Tibial nerve (tissue), 4 donors: ENCODE results near the gene PAK3. TPM values are rescaled to one million over a fixed set of nuclear protein-coding genes. Genes with fewer than 3 reads are reported as not detected.

ENCODE experiments used
- DNase-seq, 2 donors: peaks; one replicate each; pipeline ENCODE4 v3.0.0-alpha.2; 2019; ENCODE audit warnings: low spot score in 2 of 2
- H3K27ac ChIP-seq, 4 donors: fragments of 200-600 bp; sonication (generic) in 3 of 4; one replicate each; pipeline ENCODE4 v1.5.1; 2017 to 2019; ENCODE audit warnings: mild to moderate bottlenecking in 1 of 4
- H3K27me3 ChIP-seq, 2 donors: fragments of 200-600 bp; sonication (generic) in 1 of 2; one replicate each; pipeline versions ENCODE4 v1.5.1 to v1.6.0; 2017 to 2019
- H3K36me3 ChIP-seq, 3 donors: fragments of 200-600 bp; sonication (generic); one replicate each; pipeline ENCODE4 v1.5.1; 2018 to 2019
- H3K4me1 ChIP-seq, 4 donors: fragments of 200-600 bp; sonication (generic) in 3 of 4; one replicate each; pipeline ENCODE4 v1.5.1; 2017 to 2019
- H3K4me3 ChIP-seq, 4 donors: fragments of 200-600 bp; sonication (generic) in 3 of 4; one replicate each; pipeline ENCODE4 v1.5.1; 2017 to 2019; ENCODE audit warnings: mild to moderate bottlenecking in 1 of 4, moderate library complexity in 1 of 4
- H3K9me3 ChIP-seq, 4 donors: fragments of 200-600 bp; sonication (generic) in 3 of 4; one replicate each; pipeline ENCODE4 v1.5.1; 2017 to 2019
- EP300 ChIP-seq, 2 donors: sonication (generic); formaldehyde crosslinking; IDR thresholded peaks; one replicate each; pipeline ENCODE4 v1.6.1; 2017; ENCODE audit warnings: antibody characterized with exemption in 2 of 2, mild to moderate bottlenecking in 1 of 2
- POLR2A ChIP-seq, 2 donors: fragments of 450-650 bp; IDR thresholded peaks; one replicate each; pipeline ENCODE4 v1.6.1; 2017; ENCODE audit warnings: antibody characterized with exemption in 2 of 2, mild to moderate bottlenecking in 2 of 2, moderate library complexity in 2 of 2
- WGBS, 2 donors: methylation state at CpG; one replicate each; pipeline ENCODE4 v1.1.5; 2018; 5-methylcytosine and 5-hydroxymethylcytosine counted together
- total RNA-seq, 4 donors: library from RNA; depleted of rRNA; stranded (reverse); fragments of >200 nt; gene quantifications; one replicate each; pipeline ENCODE4 v1.1.0, GENCODE V29; 2016
- TF ChIP-seq, protein P1 (sequence below), 5 experiments: fragments of 200-600 bp in 3 of 5; fragments of 450-650 bp in 2 of 5; sonication (generic) in 3 of 5; IDR thresholded peaks; one replicate each; pipeline ENCODE4 v1.5.1; 2016 to 2019; ENCODE audit warnings: antibody characterized with exemption in 5 of 5, mild to moderate bottlenecking in 3 of 5, moderate library complexity in 2 of 5

The PAK3 gene
- total RNA-seq, 4 donors from 2014 or later = 24.9 to 43.0 (median 27.7) TPM

DNA sequence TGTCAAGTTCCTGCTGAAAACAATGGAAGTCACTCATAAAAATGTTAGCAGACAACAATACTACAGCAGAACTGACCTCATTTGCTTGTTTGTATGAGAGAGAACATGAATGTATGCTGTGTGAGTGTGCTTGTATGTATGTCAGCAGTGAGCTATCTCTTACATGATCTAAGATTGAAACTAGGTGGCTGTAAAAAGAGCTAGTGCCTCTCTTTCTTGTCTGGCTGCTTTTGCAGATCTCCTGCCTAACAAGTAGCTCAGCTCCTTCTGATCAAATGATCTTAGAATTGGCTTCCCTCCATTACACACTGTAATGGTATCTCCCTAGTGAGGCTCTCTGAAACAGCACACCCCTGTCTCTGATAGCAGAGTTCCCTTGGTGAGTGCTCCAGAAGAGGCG, 20.7 kb downstream of the PAK3 start:
- WGBS, 2 donors = 74 to 100% methylated on average over 1 of the region's 1 CpG
- TF ChIP-seq EP300 (IDR thresholded peaks at IDR 0.05) = no peak
- TF ChIP-seq POLR2A (IDR thresholded peaks at IDR 0.05) = no peak
- TF ChIP-seq, protein P1, sequence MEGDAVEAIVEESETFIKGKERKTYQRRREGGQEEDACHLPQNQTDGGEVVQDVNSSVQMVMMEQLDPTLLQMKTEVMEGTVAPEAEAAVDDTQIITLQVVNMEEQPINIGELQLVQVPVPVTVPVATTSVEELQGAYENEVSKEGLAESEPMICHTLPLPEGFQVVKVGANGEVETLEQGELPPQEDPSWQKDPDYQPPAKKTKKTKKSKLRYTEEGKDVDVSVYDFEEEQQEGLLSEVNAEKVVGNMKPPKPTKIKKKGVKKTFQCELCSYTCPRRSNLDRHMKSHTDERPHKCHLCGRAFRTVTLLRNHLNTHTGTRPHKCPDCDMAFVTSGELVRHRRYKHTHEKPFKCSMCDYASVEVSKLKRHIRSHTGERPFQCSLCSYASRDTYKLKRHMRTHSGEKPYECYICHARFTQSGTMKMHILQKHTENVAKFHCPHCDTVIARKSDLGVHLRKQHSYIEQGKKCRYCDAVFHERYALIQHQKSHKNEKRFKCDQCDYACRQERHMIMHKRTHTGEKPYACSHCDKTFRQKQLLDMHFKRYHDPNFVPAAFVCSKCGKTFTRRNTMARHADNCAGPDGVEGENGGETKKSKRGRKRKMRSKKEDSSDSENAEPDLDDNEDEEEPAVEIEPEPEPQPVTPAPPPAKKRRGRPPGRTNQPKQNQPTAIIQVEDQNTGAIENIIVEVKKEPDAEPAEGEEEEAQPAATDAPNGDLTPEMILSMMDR (IDR thresholded peaks at IDR 0.05) = no peak
- peaks cover 0 to 43% of the 10 kb centered on the region in 2 donors for H3K27me3 ChIP-seq
- H3K4me1 ChIP-seq = peaks cover 0 to 5% (median 0%) of the 10 kb centered on the region in 4 donors
- H3K9me3 ChIP-seq = no peaks in the 10 kb centered on the region
- H3K27ac ChIP-seq = no peak overlapping the region
- DNase-seq = no peak
- no peak overlapping the region for H3K4me3 ChIP-seq
- no peaks in the 10 kb centered on the region for H3K36me3 ChIP-seq

DNA sequence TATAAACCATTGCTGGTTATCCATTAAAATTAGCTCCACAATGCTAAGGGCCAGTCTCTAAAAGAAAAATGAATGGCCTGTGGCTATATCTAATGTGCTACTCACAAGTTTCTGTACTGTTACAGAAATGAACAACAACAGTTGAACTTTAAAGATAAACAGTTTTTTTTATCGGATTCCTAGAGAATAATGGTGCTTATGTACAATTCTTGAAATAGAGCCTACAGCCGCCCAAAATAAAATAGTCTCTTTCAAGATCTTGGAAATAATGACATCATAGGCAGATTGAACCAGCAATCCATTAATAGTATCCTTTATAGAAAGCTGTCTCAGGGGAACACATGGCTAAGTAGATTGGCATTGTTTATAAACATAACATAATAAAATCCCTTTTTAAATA, 23.4 kb downstream of the PAK3 start:
- Histone ChIP-seq H3K27ac (no peak overlapping the region), H3K27me3 (peaks cover 0 to 41% of the 10 kb centered on the region in 2 donors), H3K4me1 (peaks cover 0 to 5% (median 0%) of the 10 kb centered on the region in 4 donors), H3K9me3 (no peaks in the 10 kb centered on the region), H3K4me3 (no peak overlapping the region), H3K36me3 (no peaks in the 10 kb centered on the region)
- no peak for DNase-seq
- WGBS, 2 donors = 14 to 26% methylated on average over 2 of the region's 2 CpGs
- TF ChIP-seq, protein P1 (IDR thresholded peaks at IDR 0.05) = no peak

DNA sequence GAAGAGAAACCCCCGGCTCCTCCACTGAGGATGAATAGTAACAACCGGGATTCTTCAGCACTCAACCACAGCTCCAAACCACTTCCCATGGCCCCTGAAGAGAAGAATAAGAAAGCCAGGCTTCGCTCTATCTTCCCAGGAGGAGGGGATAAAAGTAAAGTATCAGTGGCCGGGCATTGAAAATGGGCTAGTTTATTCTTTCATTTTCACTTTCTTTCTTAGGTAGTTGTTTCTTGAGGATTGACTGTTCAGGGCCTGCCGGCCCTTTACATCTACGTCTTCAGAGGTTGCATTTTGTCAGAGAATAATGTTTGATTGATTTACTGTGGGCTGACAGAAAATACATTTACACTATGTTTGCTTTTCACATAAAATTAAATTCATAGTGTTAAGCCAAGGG, 27.1 kb downstream of the PAK3 start:
- Histone ChIP-seq H3K27ac (no peak overlapping the region), H3K4me1 (peaks cover 0 to 5% (median 0%) of the 10 kb centered on the region in 4 donors), H3K4me3 (no peak overlapping the region), H3K9me3 (no peaks in the 10 kb centered on the region), H3K36me3 (no peaks in the 10 kb centered on the region), H3K27me3 (peaks cover 0 to 46% of the 10 kb centered on the region in 2 donors)
- DNase-seq = no peak
- TF ChIP-seq, protein P1 (IDR thresholded peaks at IDR 0.05) = no peak
- TF ChIP-seq POLR2A (IDR thresholded peaks at IDR 0.05) (no peak), EP300 (IDR thresholded peaks at IDR 0.05) (no peak)
- 67 to 77% methylated on average over 6 of the region's 6 CpGs for WGBS, 2 donors

DNA sequence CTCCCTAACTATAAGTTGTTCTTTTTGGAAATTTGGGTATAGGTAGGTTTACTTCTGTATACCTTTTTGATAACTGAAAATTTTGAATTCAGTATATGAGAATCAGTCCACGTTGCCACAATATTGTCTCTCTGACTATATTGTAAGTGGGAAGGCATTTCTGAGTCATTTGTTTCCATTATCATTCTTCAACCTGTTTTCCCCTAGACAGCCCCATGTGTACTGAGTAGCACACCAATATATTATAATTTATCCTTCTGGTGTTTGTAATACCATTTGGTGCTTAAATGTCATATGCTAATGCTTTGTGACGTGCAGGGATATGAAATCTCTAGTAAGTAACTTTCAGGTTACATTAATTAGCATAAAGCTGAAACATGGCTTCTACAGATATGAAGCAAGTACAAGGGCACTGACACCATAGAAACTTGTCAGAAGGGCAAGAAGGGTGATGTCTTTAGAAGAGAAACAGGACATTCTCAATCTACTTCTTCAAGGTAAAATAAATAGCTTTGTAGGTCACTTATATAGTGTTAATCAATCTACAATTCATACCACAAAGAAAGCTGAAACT, 27.7 kb downstream of the PAK3 start:
- no peak for TF ChIP-seq POLR2A (IDR thresholded peaks at IDR 0.05)
- TF ChIP-seq, protein P1 (IDR thresholded peaks at IDR 0.05) = no peak
- no peak for TF ChIP-seq EP300 (IDR thresholded peaks at IDR 0.05)
- Histone ChIP-seq H3K4me3 (no peak overlapping the region), H3K27ac (no peak overlapping the region), H3K27me3 (peaks cover 0 to 51% of the 10 kb centered on the region in 2 donors), H3K36me3 (no peaks in the 10 kb centered on the region), H3K4me1 (peaks cover 0 to 5% (median 0%) of the 10 kb centered on the region in 4 donors), H3K9me3 (no peaks in the 10 kb centered on the region)
- DNase-seq = no peak
- 64 to 78% methylated on average over 2 of the region's 2 CpGs for WGBS, 2 donors

DNA sequence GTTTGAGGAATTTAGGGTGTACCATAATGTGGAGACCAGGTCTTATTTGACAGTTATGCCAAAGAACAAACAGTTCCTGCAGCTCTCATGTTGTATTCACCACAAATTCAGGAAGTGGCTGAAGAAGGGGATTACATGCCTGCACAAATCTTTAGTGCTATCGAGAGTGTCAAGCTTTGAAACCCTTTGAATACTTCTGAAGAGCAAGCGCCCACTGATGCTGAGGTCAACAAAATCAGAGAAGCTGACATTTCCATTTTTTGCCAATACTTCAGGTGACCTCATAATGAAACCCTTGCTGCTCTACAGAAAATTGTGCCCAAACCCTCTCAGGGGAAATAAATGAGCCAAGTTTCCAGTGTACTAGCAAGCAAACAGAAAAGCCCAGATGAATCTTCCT, 28.4 kb downstream of the PAK3 start:
- H3K4me1 ChIP-seq = no peaks in the 10 kb centered on the region
- H3K27me3 ChIP-seq = peaks cover 0 to 58% of the 10 kb centered on the region in 2 donors
- TF ChIP-seq EP300 (IDR thresholded peaks at IDR 0.05) = no peak
- no peak for TF ChIP-seq POLR2A (IDR thresholded peaks at IDR 0.05)
- TF ChIP-seq, protein P1 (IDR thresholded peaks at IDR 0.05) = no peak
- H3K4me3 ChIP-seq = no peak overlapping the region
- DNase-seq = no peak
- no peak overlapping the region for H3K27ac ChIP-seq
- no peaks in the 10 kb centered on the region for H3K36me3 ChIP-seq
- 47 to 71% methylated on average over 2 of the region's 2 CpGs for WGBS, 2 donors
- no peaks in the 10 kb centered on the region for H3K9me3 ChIP-seq
